ENCODE data around the gene RARG.

- no peak for TF ChIP-seq CTCF (conservative IDR thresholded peaks at IDR 0.05)
- TF ChIP-seq EZH2 (IDR thresholded peaks at IDR 0.05; ENCODE audit: low read depth): no peak
Measured at GRCh38 chr12:53258541-53259539, 26.8 kb upstream of the RARG start.
